ENCODE data around the gene RPS5. TPM values are rescaled to one million over a fixed set of nuclear protein-coding genes. Genes with fewer than 3 reads are reported as not detected.

Gene RPS5
- total RNA-seq, 1 experiment from 2014 or later, result 1,982 TPM

- peaks cover 11% of the 10 kb centered on the region; the same call in 1 of the 2 replicates for H4K20me1 ChIP-seq (ENCODE audit: insufficient read depth)
- CTCF ChIA-PET, result no interaction called here
- TF ChIP-seq SP1 (IDR thresholded peaks at IDR 0.05; ENCODE audit: low read depth) (no peak), JUND (IDR thresholded peaks at IDR 0.05) (no peak), YY1 (IDR thresholded peaks at IDR 0.05; ENCODE audit: extremely low read depth, insufficient replicate concordance, low read depth, low read length) (no peak), CEBPB (IDR thresholded peaks at IDR 0.05; ENCODE audit: low read depth) (no peak), SIN3A (IDR thresholded peaks at IDR 0.05; ENCODE audit: low read depth) (no peak), SRF (IDR thresholded peaks at IDR 0.05; ENCODE audit: low read depth) (no peak), EGR1 (IDR thresholded peaks at IDR 0.05; ENCODE audit: low read depth) (no peak), CTCF (IDR thresholded peaks at IDR 0.05 in 2 of 3, conservative IDR thresholded peaks at IDR 0.05 in 1 of 3; ENCODE audit: borderline replicate concordance in 1 of 3, insufficient read depth in 1 of 3, low read depth in 2 of 3, low read length in 2 of 3) (no peak), ZFX (IDR thresholded peaks at IDR 0.05) (no peak), POLR2AphosphoS5 (IDR thresholded peaks at IDR 0.05; ENCODE audit: low read depth, low read length) (no peak), MAX (IDR thresholded peaks at IDR 0.05) (no peak), REST (IDR thresholded peaks at IDR 0.05; ENCODE audit: low read depth) (no peak), FOSL1 (IDR thresholded peaks at IDR 0.05; ENCODE audit: low read depth) (no peak)
- peaks cover 19% of the 10 kb centered on the region for H3K79me2 ChIP-seq (ENCODE audit: insufficient read depth, low read length)
- H3K9ac ChIP-seq (ENCODE audit: low read length), result no peak overlapping the region
- no peak overlapping the region for H2AFZ ChIP-seq (ENCODE audit: low read depth, low read length, poor library complexity, severe bottlenecking)
- intact Hi-C loops (cut with micrococcal nuclease), result no loop called here
- H3K4me3 ChIP-seq (replicated peaks in 1 of 2; ENCODE audit: low read depth in 1 of 2, low read length in 2 of 2), result no peak overlapping the region
- H3K4me2 ChIP-seq (ENCODE audit: low read length), result no peak overlapping the region
- no TSS peak for BruUV-seq (replicated peaks)
- no peaks in the 10 kb centered on the region for H3K9me2 ChIP-seq (ENCODE audit: insufficient read depth)
- peaks cover 29 to 45% of the 10 kb centered on the region in 2 experiments for H3K4me1 ChIP-seq (ENCODE audit: control insufficient read depth in 1 of 2, insufficient read depth in 2 of 2, low read length in 2 of 2)
- POLR2A ChIA-PET, result no interaction called here
- peaks cover 7 to 22% of the 10 kb centered on the region in 2 experiments; a peak in 3 of 4 replicates for H3K36me3 ChIP-seq (ENCODE audit: control insufficient read depth in 1 of 2, insufficient read depth in 2 of 2, low read length in 2 of 2)
- H3K27ac ChIP-seq (ENCODE audit: low read depth, low read length), result no peak overlapping the region
- H3K27me3 ChIP-seq (ENCODE audit: insufficient read depth, low read length), result no peaks in the 10 kb centered on the region
- ATAC-seq, result no peak
- no peak for DNase-seq (ENCODE audit: low read depth, low spot score)
- no peaks in the 10 kb centered on the region for H3K9me3 ChIP-seq (ENCODE audit: control insufficient read depth in 1 of 2, insufficient read depth in 1 of 2, low read depth in 1 of 2, low read length in 2 of 2)
- RAD21 ChIA-PET (ENCODE audit: low non-redundant PET in 1 of 2, low total read pairs in 2 of 2, uncharacterized antibody in 2 of 2, unreplicated experiment in 2 of 2), result no interaction called here
Observed at GRCh38 chr19:58398087-58398486, 11.0 kb downstream of the RPS5 start.
